Middle frontal gyrus (tissue), 1 donor: Measurements from ENCODE around the gene ZFTA.
"Not testable (repeated sequence)": the region's sequence is repeated elsewhere in the genome, so short reads cannot be mapped to it uniquely, and the experiment has no call there.

Experiments used
- DNase-seq: peaks from one replicate; pipeline ENCODE4 v3.0.0-alpha.2; 2015; ENCODE audit warnings: low spot score; ENCODE audit errors: extremely low spot score

The ZFTA gene

GRCh38 chr11:63779039-63779438 is 10.5 kb upstream of the ZFTA start:
- no peak for DNase-seq

- no peak for DNase-seq
Observed at GRCh38 chr11:63775191-63775590, 6.6 kb upstream of the ZFTA start.

DNA sequence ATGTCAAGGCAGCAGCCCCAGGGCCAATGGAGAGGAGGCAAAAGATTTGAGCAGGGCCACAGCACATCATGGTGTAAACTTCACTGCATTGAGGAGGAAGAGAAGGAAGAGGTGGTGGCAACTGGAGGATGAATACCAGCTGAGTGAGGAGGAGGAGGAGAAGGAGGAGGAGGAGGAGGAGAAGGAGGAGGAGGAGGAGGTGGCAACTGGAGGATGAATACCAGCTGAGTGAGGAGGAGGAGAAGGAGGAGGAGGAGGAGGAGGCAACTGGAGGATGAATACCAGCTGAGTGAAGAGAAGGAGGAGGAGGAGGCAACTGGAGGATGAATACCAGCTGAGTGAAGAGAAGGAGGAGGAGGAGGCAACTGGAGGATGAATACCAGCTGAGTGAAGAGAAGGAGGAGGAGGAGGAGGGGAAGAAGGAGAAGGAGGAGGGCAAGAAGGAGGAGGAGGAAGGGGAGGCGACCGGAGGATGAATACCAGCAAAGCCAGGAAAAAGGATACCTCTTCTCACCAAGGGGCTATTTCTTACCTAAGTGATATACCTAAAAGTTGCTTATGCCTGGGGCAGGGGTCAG is 3.3 kb upstream of the ZFTA start:
- DNase-seq = not testable (repeated sequence)

GRCh38 chr11:63770763-63771162 is 2.2 kb upstream of the ZFTA start:
- DNase-seq = no peak

DNA sequence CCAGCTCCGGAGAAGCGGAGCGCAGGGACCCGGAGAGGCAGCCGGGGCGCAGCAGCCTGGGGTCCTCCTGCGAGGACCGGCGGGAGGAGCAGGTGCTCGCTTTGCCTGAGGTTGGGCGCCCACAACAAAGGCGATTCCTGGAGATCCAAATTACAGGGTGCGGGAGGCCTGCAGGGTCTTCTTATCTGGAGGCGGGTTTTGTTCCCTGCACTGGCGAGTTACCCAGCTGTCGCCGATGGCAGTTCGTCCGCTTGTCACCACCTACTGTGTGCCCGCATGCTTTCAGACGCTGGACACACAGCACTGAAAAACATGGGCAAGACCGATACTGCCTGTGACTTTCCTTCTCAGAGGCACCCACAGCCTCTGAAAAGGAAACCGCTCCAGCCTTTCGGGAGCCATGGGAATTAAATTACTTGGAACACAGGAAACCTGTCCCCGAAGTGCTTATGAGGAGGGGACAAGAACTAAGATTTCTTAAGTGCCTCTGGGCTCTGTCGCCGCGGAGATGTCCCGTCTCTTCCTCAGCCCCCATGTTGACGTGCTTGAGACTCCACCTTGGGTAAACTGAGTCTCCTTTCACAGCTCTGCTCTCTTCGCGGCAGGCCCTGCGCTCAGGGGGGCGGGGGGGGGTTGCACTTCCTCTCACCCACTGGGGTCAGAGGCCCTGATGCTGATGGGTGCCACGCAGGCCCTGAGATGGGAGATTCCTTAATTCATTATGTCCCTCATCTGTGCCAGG is 1.3 kb upstream of the ZFTA start:
- no peak for DNase-seq

- no peak for DNase-seq
Observed at GRCh38 chr11:63769042-63769713, 603 bp upstream of the ZFTA start.

DNA sequence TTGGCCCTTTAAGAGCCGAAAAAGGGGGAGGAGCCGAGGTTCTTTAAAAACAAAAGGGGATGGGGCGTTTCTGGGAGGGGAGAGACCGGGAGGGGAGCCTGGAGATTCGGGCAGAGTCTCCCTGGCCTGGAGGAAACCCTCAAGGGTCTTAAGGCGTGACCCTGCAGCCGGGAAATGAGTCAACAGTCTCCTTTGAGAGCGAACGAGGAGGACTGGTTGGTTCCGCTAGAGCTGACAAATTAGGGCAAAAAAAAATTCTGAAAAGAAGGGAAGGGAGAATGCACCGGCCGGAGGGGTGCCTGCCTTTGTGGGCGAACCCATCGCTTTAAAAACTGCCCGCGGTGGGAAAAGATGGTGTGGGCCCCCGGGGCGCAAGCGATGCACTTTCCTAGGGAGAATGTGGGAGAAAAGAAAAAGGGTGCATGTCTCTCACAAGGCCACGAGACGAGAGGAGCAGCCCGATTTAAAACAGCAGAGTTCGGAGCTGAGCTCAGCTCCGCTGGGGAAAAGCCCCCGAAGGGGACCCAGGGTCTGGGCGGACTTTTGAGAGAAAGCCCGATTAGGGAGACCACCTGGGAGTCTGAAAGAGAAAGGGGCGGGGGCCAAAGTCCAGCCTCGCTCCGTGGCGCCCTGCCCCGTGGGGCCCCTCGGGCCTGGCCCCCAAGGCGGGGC is 874 bp downstream of the ZFTA start:
- DNase-seq = no peak

- DNase-seq = no peak
Observed at GRCh38 chr11:63767267-63767564, 1.4 kb downstream of the ZFTA start.

- DNase-seq = no peak
Observed at GRCh38 chr11:63766531-63767235, 1.9 kb downstream of the ZFTA start.

- no peak for DNase-seq
Observed at GRCh38 chr11:63765688-63766241, 2.8 kb downstream of the ZFTA start.

DNA sequence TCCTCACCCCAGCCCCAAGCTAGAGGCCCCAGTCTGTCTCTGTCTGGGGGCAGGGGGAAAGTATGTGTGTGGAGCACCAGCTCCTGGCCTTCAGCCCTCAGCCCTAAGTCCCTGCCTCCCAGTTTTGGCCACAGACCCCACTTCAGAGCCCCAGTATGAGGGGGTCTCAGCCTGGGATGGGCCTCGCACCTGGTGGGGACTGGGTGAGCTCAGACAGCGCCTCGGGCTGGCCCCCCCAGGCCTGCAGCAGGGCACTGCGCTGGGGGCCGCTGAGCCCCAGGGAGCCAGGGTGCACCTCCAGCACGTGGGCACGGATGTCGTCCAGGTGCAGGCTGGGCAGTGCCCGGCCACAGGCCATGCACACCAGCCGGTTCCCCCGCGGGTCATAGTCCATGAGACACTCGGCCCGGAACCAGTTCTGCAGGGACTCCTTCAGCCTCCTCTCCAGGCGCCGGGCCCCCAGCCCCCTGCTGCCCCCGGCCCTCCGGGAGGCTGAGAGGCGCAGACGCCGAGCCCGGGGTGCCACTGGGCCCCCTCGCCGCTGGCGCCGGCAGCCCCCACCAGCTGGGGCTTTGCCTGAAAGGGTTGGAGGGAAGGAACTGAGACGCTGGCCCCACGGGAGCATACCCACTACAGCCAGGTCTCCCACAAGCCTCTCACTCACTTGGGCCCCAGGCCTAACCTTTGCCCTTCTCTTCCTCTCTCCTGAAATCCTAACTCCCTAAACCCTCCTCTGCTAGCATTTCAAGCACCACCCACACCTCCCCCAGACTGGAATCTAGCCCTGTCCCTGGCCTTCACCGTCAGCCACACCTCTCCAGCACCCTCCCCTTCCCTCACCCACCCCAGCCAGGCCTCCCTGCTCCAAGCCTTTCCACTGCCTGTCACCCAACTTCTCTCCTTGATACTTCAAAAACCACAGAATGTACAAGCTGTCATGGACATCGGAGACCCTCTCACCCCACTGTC is 3.6 kb downstream of the ZFTA start:
- no peak for DNase-seq

DNA sequence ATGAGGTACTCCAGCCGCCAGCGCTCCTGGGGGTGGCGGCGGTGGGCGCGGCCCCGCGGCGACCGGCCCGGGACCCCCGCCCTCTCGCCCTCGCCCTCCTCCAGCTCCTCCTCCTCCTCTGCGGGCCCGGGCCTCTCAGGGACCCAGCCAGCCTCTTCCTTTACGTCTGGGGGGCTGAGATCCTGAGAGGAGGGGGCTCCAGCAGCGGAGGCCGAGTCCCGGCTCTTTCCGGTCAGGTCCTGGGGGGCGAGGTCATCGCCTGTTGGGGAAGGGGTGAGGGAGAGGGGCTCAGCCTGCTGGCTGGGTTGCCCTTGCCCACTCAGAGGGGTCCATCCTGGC is 4.3 kb downstream of the ZFTA start:
- DNase-seq = no peak

- DNase-seq = no peak
Observed at GRCh38 chr11:63763496-63764339, 4.9 kb downstream of the ZFTA start.

DNA sequence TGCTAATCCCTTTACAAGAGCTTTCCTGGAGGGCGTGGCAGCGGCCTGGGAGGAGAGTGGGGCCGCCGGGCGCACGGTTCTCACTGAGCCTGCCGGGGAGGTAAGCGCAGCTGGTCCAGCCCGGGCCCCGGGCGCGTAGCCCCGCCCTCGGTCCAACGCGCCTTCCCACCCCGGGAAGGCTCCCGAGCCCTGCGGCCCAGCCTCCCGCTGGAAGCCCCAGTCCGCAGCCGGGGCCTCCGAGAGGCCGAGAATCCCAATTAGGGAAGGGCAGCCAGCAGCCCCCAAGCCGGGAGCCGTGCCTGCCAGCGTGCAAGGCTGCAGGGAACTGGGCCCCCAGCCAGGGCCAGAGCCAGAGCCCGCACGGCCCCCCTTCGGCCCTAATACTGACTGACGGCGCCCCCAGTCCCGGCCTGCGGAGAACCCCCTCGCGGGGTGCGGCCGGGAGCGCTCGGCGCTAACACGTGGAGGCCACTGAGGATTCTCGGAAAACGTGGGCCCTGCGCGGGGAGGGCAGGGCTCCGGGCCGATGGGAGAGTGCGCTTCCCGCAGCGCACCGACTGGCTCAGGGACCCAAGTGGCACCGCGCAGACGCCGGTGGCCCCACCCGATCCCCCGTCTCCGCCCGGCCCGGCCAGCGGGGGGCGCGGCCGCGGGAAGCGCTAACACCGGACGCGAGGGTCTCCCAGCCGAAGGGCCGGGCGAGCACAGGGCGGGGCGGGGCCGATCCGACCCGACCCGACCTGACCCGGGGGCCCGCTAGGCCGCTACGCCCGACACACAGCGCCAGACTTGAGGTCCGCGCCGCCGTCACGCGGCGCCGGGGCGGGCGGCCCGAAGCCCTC is 5.7 kb downstream of the ZFTA start:
- no peak for DNase-seq

GRCh38 chr11:63761931-63762653 is 6.5 kb downstream of the ZFTA start:
- DNase-seq = no peak

DNA sequence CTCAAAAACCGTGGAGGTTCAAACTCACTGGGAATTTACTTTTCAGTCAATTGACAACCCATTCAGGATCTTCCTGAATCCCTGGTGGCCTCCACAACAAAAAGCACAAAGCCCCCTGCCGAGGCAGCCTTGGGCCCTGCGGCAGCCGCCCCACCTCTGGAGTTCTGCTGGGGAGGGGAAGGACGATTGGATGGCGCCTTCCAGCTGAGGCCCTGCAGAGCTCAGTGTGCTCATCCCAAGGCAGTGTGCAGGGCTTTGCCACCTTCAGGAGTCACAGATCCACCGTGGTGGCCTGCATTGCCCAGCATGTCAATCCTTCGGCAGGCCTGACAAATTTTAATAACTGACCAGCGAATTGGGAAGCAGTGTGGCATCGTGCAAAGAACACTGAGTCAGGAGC is 7.4 kb downstream of the ZFTA start:
- no peak for DNase-seq

- DNase-seq = no peak
Observed at GRCh38 chr11:63760487-63761079, 8.0 kb downstream of the ZFTA start.
